ENCODE results near the gene GFRA4. TPM values are rescaled to one million over a fixed set of nuclear protein-coding genes. Genes with fewer than 3 reads are reported as not detected.

Gene GFRA4
- total RNA-seq, 1 experiment from 2014 or later = not detected

- Mint-ChIP-seq H3K9me3 (no peaks in the 10 kb centered on the region; a peak in 1 of 5 replicates), H3K36me3 (ENCODE audit: insufficient read depth in 1 of 3, low read depth in 3 of 3) (peaks cover 0 to 10% (median 4%) of the 10 kb centered on the region in 3 experiments; a peak in 4 of 7 replicates), H3K4me3 (no peak overlapping the region), H3K27me3 (ENCODE audit: low read depth) (no peaks in the 10 kb centered on the region), H3K4me1 (no peaks in the 10 kb centered on the region), H3K27ac (no peak overlapping the region; a peak in 1 of 7 replicates)
- H3K14ac ChIP-seq (ENCODE audit: insufficient read depth, low read length) = no peak overlapping the region
- no peak overlapping the region for H3K4me2 ChIP-seq (ENCODE audit: insufficient read depth, insufficient read length, low read length)
- no peak overlapping the region for H2BK5ac ChIP-seq (ENCODE audit: insufficient read length, low read length)
- no peak overlapping the region for H4K8ac ChIP-seq (replicated peaks; ENCODE audit: insufficient read length, low read depth, low read length)
- H4K5ac ChIP-seq (ENCODE audit: insufficient read length, low read depth, low read length) = no peak overlapping the region
- no peak overlapping the region for H3K4ac ChIP-seq (ENCODE audit: low read depth, low read length)
- no peak overlapping the region for H3K18ac ChIP-seq (ENCODE audit: insufficient read length, low read depth, low read length)
- H3K79me2 ChIP-seq (ENCODE audit: insufficient read depth, low read length) = no peaks in the 10 kb centered on the region
- WGBS (ENCODE audit: extremely low coverage, insufficient read length, low lambda C conversion rate) = no CpG with 5 or more reads among the region's 20 CpGs
- H3K56ac ChIP-seq (ENCODE audit: insufficient read length, low read depth, low read length) = no peak overlapping the region
- TF ChIP-seq, protein P1, sequence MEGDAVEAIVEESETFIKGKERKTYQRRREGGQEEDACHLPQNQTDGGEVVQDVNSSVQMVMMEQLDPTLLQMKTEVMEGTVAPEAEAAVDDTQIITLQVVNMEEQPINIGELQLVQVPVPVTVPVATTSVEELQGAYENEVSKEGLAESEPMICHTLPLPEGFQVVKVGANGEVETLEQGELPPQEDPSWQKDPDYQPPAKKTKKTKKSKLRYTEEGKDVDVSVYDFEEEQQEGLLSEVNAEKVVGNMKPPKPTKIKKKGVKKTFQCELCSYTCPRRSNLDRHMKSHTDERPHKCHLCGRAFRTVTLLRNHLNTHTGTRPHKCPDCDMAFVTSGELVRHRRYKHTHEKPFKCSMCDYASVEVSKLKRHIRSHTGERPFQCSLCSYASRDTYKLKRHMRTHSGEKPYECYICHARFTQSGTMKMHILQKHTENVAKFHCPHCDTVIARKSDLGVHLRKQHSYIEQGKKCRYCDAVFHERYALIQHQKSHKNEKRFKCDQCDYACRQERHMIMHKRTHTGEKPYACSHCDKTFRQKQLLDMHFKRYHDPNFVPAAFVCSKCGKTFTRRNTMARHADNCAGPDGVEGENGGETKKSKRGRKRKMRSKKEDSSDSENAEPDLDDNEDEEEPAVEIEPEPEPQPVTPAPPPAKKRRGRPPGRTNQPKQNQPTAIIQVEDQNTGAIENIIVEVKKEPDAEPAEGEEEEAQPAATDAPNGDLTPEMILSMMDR (conservative IDR thresholded peaks at IDR 0.05) = no peak
- no peaks in the 10 kb centered on the region for H3K79me1 ChIP-seq (ENCODE audit: insufficient read depth, low read depth, low read length, poor library complexity, severe bottlenecking)
- no peak overlapping the region for H3K27ac ChIP-seq (ENCODE audit: insufficient read length, low read depth, low read length)
- DNase-seq = no peak
- H2AK5ac ChIP-seq (ENCODE audit: insufficient read length, low read length) = no peak overlapping the region
- no peaks in the 10 kb centered on the region for H3K23me2 ChIP-seq (ENCODE audit: insufficient read length, low read depth, low read length, poor library complexity, severe bottlenecking)
- no peak overlapping the region for H2BK15ac ChIP-seq (ENCODE audit: low read depth, low read length)
- no peak overlapping the region for H2BK12ac ChIP-seq (ENCODE audit: insufficient read length, low read depth, low read length)
- no peak overlapping the region for H3K23ac ChIP-seq (ENCODE audit: insufficient read length, low read depth, low read length)
- no peak overlapping the region for H2BK120ac ChIP-seq (ENCODE audit: low read depth, low read length, poor library complexity, severe bottlenecking)
- no peak overlapping the region for H2AFZ ChIP-seq (ENCODE audit: low read length)
- H3K27me3 ChIP-seq (ENCODE audit: insufficient read depth, low read length) = no peaks in the 10 kb centered on the region
- no peaks in the 10 kb centered on the region for H3K4me1 ChIP-seq (ENCODE audit: insufficient read depth, low read length)
- H2BK20ac ChIP-seq (ENCODE audit: low read depth, low read length, poor library complexity, severe bottlenecking) = no peak overlapping the region
- no peak overlapping the region for H3T11ph ChIP-seq (ENCODE audit: low read length)
- no peaks in the 10 kb centered on the region for H4K20me1 ChIP-seq (ENCODE audit: control insufficient read depth, insufficient read depth, insufficient read length)
- no peak overlapping the region for H4K91ac ChIP-seq (ENCODE audit: insufficient read length, low read depth, low read length)
- no peak overlapping the region for H3K9ac ChIP-seq (ENCODE audit: extremely low read depth, insufficient read length, low read length)
- H3K9me3 ChIP-seq (ENCODE audit: control insufficient read depth, low read depth, low read length) = no peaks in the 10 kb centered on the region
Observed at GRCh38 chr20:3645309-3646066, 17.7 kb downstream of the GFRA4 start.
